Central memory CD8-positive, alpha-beta T cell (primary cell): ENCODE measurements around the gene WNT3A.

Experiments
- ATAC-seq: fragments of 150-1000 bp; cut with Tn5 transposase; replicated peaks from 2 replicates; pipeline ENCODE4 v1.10.0; 2022; ENCODE audit warnings: mild to moderate bottlenecking, moderate FRiP score, moderate number of reproducible peaks; ENCODE audit not compliant: poor library complexity, severe bottlenecking; ENCODE audit errors: extremely low read depth
- DNase-seq, 2 donors: peaks; one replicate each; pipeline ENCODE4 v3.0.0; 2021; ENCODE audit warnings: low spot score in 2 of 2
- H3K27ac Mint-ChIP-seq: one replicate; pipeline ENCODE4 v1.8.0; 2022; ENCODE audit warnings: low read depth, mild to moderate bottlenecking, moderate library complexity, mixed read lengths
- H3K27me3 Mint-ChIP-seq: one replicate; pipeline ENCODE4 v1.8.0; 2022; ENCODE audit warnings: mixed read lengths
- H3K36me3 Mint-ChIP-seq: one replicate; pipeline ENCODE4 v1.8.0; 2022; ENCODE audit warnings: mild to moderate bottlenecking, moderate library complexity, mixed read lengths; ENCODE audit not compliant: insufficient read depth
- H3K4me1 Mint-ChIP-seq: one replicate; pipeline ENCODE4 v1.8.0; 2022; ENCODE audit warnings: mixed read lengths
- H3K4me3 Mint-ChIP-seq: one replicate; pipeline ENCODE4 v1.8.0; 2022; ENCODE audit warnings: mild to moderate bottlenecking, moderate library complexity, mixed read lengths
- H3K9me3 Mint-ChIP-seq: one replicate; pipeline ENCODE4 v1.8.0; 2022; ENCODE audit warnings: mixed read lengths

The WNT3A gene

GRCh38 chr1:228090613-228091081 is 83.8 kb downstream of the WNT3A start:
- Mint-ChIP-seq H3K27me3 (no peaks in the 10 kb centered on the region), H3K4me3 (peak overlapping the region; percentile 91), H3K9me3 (peaks cover 8% of the 10 kb centered on the region), H3K36me3 (peaks cover 42% of the 10 kb centered on the region), H3K27ac (no peak overlapping the region), H3K4me1 (peaks cover 86% of the 10 kb centered on the region)
- ATAC-seq: no peak
- no peak for DNase-seq

DNA sequence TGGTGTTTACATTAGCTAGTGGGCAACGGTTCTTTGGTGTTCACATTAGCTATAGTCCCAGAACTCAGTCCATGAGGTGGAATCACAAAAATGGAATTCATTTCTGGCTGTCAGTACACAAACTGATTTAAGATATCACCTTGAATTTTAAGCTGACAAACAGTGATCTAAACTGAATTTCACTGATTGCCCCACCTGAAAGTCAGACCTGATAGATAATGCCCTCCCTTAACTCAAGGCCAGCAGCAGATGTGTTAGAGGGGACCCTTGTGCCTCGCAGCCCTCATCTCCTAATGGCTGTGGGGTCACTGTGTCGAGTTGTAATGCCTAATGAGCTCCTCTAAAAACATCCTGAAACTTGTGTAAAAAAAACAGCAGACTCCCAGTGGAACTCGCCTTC is 84.3 kb downstream of the WNT3A start:
- Mint-ChIP-seq H3K27me3 (no peaks in the 10 kb centered on the region), H3K4me3 (peak overlapping the region; percentile 91), H3K27ac (peak overlapping the region; percentile 8), H3K9me3 (peaks cover 8% of the 10 kb centered on the region), H3K36me3 (peaks cover 40% of the 10 kb centered on the region), H3K4me1 (peaks cover 86% of the 10 kb centered on the region)
- ATAC-seq: no peak
- DNase-seq: no peak

DNA sequence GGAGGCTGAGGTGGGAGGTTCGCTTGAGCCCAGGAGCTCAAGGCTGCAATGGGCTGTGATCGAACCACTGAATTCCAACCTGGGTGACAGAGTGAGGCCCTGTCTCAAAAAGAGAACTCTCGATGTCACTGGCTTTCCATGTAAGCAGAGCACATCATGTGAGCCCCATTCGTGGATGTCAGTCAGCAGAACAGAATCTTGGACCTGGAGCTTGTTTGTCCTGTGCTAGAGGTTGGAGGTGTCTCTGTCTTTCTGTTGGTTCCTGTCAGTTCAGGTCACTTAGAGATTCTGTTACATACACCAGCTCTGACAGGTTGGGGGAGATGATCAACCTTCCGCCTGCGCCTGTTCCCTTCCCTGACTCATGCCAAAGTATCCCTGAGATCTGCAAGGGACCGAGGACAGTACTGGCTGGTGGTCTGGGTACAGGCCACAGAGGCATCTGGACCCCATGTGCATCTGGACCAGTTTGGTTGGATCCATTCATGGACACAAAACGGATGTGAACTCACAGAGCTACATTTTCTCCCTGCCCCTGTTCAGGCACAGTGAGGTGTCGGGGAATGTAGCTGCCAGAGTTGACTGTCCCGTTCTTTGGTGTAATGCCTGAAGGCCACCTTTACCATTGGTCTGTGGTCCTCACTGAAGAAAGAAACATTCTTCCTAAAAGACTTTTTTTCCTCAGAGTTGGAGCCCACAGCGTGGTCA is 85.7 kb downstream of the WNT3A start:
- H3K9me3 Mint-ChIP-seq: peaks cover 8% of the 10 kb centered on the region
- peaks cover 72% of the 10 kb centered on the region for H3K4me1 Mint-ChIP-seq
- DNase-seq (no peak), ATAC-seq (no peak)
- no peak overlapping the region for H3K27ac Mint-ChIP-seq
- H3K36me3 Mint-ChIP-seq: peaks cover 49% of the 10 kb centered on the region
- no peaks in the 10 kb centered on the region for H3K27me3 Mint-ChIP-seq
- H3K4me3 Mint-ChIP-seq: no peak overlapping the region

DNA sequence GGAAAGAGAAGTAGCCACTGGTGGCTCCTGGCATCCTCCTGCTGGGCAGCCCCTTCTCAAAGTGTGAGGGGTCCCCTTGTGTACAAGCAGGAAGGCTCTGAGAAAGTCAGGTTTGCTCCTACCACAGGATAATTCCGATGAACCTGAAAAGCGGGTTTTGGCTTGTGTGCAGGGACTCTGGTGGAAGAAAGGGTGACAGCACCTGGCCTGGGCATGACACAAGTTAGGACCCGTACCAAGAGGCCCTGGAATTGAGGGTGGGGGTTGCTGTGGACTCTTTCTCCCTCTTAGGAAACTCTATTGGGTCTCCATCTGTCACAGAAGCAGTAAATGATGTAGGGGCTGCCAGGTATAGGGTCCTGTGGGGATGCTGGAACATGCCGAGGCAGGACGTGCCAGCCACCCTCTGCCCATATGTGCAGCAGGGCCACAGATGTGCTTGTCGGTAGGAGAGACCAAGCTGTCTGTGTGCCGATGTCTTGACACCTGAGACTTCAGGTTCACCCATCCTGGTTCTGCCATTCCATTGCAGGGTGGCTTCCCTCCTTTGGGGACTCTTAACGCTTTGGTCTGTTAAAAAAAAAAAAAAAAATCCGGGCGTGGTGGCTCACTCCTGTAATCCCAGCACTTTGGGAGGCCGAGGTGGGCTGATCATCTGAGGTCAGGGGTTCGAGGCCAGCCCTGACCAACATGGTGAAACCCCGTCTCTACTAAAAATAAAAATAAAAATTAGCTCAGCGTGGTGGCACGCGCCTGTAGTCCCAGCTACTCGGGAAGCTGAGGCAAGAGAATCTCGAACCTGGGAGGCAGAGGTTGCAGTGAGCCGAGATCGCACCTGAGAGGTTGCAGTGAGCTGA is 86.5 kb downstream of the WNT3A start:
- H3K36me3 Mint-ChIP-seq: peaks cover 49% of the 10 kb centered on the region
- no peaks in the 10 kb centered on the region for H3K27me3 Mint-ChIP-seq
- ATAC-seq (no peak), DNase-seq (no peak)
- peaks cover 8% of the 10 kb centered on the region for H3K9me3 Mint-ChIP-seq
- no peak overlapping the region for H3K4me3 Mint-ChIP-seq
- no peak overlapping the region for H3K27ac Mint-ChIP-seq
- H3K4me1 Mint-ChIP-seq: peaks cover 64% of the 10 kb centered on the region

- no peaks in the 10 kb centered on the region for H3K27me3 Mint-ChIP-seq
- H3K4me1 Mint-ChIP-seq: peaks cover 57% of the 10 kb centered on the region
- H3K4me3 Mint-ChIP-seq: peak overlapping the region; percentile 30
- no peak for ATAC-seq
- peaks cover 8% of the 10 kb centered on the region for H3K9me3 Mint-ChIP-seq
- no peak for DNase-seq
- peak overlapping the region; percentile 67 for H3K27ac Mint-ChIP-seq
- peaks cover 52% of the 10 kb centered on the region for H3K36me3 Mint-ChIP-seq
Observed at GRCh38 chr1:228094432-228095016, 87.7 kb downstream of the WNT3A start.

GRCh38 chr1:228095161-228095560 is 88.4 kb downstream of the WNT3A start:
- Mint-ChIP-seq H3K27ac (peak overlapping the region; percentile 33), H3K27me3 (no peaks in the 10 kb centered on the region), H3K9me3 (peaks cover 8% of the 10 kb centered on the region), H3K36me3 (peaks cover 57% of the 10 kb centered on the region), H3K4me1 (peaks cover 52% of the 10 kb centered on the region), H3K4me3 (peak overlapping the region; percentile 30)
- ATAC-seq (no peak), DNase-seq (no peak)

GRCh38 chr1:228095938-228096337 is 89.1 kb downstream of the WNT3A start:
- H3K27me3 Mint-ChIP-seq: no peaks in the 10 kb centered on the region

DNA sequence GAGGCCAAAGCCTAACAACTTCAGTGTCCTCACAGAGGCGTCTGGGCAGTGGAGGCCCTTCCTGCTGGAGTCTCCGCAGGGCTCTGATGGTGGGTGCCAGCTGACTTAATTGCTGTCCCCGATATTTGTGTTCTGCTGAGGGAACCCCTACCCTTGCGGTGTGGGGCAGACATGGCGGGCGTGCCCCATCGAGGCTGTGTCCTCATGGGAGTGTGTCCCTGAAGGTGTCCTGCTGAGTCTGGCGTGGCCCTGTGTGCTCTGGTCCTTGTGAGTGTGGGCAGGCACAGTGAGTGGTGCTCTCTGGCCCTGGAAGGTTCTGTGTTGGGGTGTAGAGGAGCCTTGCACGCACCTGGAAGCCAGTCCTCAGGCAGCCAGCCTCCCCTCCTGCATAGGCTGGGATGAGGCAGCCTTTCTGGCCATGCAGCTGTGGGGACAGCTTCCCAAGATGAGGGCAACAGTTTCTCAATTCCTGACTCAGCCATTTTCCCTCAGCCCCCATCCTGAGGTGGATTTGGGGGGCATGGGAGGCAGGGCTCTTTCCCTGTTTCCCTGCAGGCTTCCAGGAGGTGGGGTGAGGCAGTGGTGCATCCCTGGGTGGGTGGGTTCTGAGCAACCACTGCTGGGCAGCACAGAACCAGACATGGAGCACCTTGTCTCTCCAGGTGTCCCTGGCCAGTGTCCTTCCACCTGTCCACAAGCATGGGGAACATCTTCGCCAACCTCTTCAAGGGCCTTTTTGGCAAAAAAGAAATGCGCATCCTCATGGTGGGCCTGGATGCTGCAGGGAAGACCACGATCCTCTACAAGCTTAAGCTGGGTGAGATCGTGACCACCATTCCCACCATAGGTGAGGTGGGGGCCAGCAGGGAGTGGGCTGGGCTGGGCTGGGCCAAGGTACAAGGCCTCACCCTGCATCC is 89.9 kb downstream of the WNT3A start:
- H3K4me1 Mint-ChIP-seq: peaks cover 45% of the 10 kb centered on the region
- no peak for DNase-seq
- no peak for ATAC-seq
- H3K27ac Mint-ChIP-seq: peak overlapping the region; percentile 70
- no peaks in the 10 kb centered on the region for H3K27me3 Mint-ChIP-seq
- H3K4me3 Mint-ChIP-seq: no peak overlapping the region
- H3K9me3 Mint-ChIP-seq: peaks cover 8% of the 10 kb centered on the region
- peaks cover 62% of the 10 kb centered on the region for H3K36me3 Mint-ChIP-seq

More at GRCh38 chr1:228095938-228096337, 89.1 kb downstream of the WNT3A start:
- Mint-ChIP-seq H3K4me3 (no peak overlapping the region), H3K4me1 (peaks cover 45% of the 10 kb centered on the region), H3K36me3 (peaks cover 59% of the 10 kb centered on the region), H3K27ac (peak overlapping the region; percentile 33), H3K9me3 (peaks cover 8% of the 10 kb centered on the region)
- no peak for DNase-seq
- no peak for ATAC-seq

- DNase-seq: no peak
- peaks cover 61% of the 10 kb centered on the region for H3K36me3 Mint-ChIP-seq
- H3K27ac Mint-ChIP-seq: peak overlapping the region; percentile 70
- peaks cover 38% of the 10 kb centered on the region for H3K4me1 Mint-ChIP-seq
- no peaks in the 10 kb centered on the region for H3K27me3 Mint-ChIP-seq
- ATAC-seq: no peak
- no peak overlapping the region for H3K4me3 Mint-ChIP-seq
- peaks cover 8% of the 10 kb centered on the region for H3K9me3 Mint-ChIP-seq
Observed at GRCh38 chr1:228097333-228098081, 90.7 kb downstream of the WNT3A start.

GRCh38 chr1:228098323-228098931 is 91.6 kb downstream of the WNT3A start:
- H3K27me3 Mint-ChIP-seq: no peaks in the 10 kb centered on the region
- H3K4me3 Mint-ChIP-seq: peak overlapping the region; percentile 6
- peaks cover 8% of the 10 kb centered on the region for H3K9me3 Mint-ChIP-seq
- ATAC-seq: no peak
- peaks cover 39% of the 10 kb centered on the region for H3K4me1 Mint-ChIP-seq
- H3K27ac Mint-ChIP-seq: peak overlapping the region; percentile 70
- DNase-seq: no peak
- H3K36me3 Mint-ChIP-seq: peaks cover 64% of the 10 kb centered on the region

DNA sequence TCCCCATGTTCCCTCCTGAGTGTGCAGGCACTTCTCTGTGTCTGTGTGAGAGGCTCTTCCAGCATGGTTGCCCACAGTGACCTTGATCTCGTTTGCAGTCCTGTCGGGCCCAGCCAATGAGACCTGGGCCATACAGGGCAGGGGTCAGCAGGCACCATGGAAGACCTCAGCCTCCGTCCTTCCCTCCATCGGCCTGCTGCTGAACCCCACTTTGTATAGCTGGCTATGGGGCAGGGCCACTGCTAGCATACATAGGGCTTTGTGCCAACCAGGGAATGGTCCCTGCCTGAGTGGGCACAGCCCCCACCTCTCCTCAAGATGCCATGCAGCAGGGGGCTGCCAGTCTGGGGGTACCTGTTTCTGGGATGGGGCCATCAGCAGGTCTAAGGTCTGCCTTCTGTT is 92.5 kb downstream of the WNT3A start:
- peaks cover 67% of the 10 kb centered on the region for H3K36me3 Mint-ChIP-seq
- H3K4me3 Mint-ChIP-seq: no peak overlapping the region
- ATAC-seq (no peak), DNase-seq (no peak)
- H3K27me3 Mint-ChIP-seq: no peaks in the 10 kb centered on the region
- peak overlapping the region; percentile 51 for H3K27ac Mint-ChIP-seq
- peaks cover 43% of the 10 kb centered on the region for H3K4me1 Mint-ChIP-seq
- peaks cover 8% of the 10 kb centered on the region for H3K9me3 Mint-ChIP-seq
